T1000 (cell line): ENCODE results near the gene PHC2.

Source experiments
- DNase-seq: peaks from one replicate; lab custom pipeline; 2025; ENCODE audit warnings: mixed read lengths; lab: John Stamatoyannopoulos, UW

Gene PHC2

DNA sequence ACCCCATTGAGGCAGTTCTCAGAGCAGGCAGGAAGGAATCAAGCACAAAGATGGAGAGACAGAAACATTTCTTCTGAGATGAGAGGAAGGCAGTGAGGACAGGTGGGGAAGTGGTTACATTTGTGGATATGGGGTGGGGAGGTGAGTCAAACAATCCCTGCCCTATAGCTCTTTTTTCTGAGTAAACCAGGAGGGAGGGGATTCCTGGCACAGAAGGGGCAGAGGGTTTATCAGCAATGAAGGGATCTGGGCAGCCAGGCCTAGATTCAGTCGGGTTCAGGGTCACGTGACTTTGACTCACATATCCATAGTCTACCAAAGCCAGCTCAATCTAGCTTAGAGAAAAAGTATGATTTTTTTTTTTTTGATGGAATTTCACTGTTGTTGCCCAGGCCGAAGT lies 15.7 kb upstream of the PHC2 start:
- DNase-seq = no peak

DNA sequence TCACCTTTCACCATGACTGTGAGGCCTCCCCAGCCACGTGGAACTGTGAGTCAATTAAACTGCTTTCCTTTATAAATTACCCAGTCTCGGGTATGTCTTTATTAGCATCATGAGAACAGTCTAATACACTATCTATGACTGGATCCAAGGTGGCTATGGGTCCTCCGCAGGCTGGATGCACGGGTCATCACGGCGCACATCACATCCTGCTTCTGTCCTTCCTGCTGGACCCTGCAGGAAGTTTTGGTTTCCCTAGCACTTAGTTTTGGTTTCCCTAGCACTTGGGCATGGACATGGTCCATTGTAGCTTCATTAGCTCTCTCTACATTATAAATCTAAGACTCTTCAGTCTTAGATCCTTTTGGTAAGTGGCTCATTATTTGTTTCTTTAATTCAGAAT lies 14.2 kb upstream of the PHC2 start:
- no peak for DNase-seq

DNA sequence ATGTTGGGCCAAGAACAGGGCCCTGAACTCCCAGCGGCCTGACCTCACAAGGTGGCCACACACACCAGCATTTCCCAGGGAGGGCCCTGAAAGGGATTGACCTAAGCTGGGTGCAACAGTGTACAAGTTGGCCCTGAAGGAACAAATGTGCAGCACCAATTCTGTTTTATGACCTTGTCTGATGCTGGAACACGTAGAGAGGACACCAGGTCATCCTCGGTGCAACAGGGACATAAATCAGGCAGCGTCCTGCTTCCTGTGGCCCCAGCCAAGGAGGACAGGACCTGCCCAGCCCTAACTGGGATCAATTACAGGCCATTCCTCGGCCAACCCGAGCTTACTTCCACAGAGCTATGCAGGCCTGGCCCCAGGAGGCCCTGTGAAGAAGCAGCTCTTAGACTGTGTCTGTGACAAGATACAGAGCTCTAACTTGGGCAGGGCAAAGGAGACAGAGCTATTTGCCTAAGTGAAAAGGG lies 12.8 kb upstream of the PHC2 start:
- no peak for DNase-seq

DNA sequence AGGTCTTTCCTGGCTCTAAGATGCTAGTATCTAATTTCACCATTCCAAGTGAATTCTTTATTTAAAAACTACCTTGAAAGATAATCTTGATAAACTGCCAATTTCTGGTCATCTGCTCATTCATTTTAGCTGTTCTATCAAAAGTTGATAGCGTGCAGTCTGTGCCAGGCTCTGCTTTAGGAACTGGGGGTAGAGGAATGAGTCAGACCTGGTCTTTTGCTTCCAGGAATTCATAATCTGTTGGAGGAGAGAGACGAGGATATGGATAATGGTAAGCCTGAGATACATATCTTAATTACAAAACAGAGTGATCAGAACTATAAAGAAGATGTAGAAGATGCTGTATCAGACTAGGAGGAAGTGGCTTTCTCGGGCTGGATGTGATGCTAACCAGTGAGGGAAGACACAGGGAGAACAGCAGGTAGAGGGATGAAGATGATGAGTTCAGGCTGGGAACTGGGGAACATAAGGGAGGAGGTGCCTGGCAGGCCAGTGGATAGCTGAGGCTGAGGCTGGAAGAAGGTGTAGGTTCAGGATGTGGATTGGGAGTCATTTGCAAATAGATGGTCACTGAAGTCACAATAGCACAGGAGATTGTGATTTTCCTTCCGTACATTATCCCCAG lies 12.3 kb upstream of the PHC2 start:
- no peak for DNase-seq

DNA sequence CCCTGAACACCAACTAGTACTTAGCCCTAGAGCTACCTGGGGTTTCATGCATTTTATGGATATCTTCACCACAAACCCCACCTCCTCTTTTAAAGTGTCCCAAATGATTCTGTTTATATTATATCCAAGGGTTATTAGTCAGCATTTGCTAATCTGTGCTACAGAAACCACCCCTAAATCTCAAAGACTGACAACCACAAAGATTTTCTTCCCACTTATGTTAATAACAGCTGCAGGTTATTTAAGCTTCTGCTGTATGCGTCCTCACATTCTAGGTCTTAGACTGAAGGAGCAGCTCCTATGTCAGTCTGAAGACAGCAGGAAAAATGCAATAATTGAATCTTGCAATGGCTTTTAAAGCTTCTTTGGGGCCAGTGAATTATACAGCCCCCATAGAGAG lies 11.2 kb upstream of the PHC2 start:
- DNase-seq = no peak

DNA sequence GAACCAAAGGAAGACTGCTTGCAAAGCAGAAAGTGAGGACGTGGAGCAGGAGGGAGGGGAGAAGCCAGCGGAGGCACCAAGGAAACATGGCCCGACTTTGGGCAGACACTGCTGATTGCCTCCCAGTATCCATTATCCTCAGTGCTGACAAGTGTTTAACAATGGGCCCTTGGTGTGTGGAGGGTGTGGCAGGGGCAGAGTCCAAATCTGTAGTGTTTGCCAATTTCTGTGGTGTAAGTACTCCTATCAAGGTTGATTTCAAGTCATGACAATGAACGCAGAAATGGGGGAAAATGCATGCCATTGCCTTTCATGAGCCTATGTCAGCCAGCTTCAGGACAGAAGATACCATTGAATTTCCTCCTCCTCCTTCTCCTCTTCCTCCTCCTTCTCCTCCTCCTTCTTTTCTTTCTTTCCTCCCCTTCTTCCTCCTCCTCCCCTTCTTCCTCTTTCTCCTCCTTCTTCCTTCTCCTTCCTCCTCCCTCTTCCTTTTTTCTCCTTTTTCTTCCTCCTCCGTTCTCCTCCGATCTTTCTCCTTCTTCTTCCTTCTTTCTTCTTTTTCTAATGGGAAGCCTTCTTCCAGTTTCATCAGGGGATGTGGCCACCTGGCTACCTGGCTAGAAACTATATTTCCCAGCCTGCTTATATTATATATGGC lies 10.3 kb upstream of the PHC2 start:
- DNase-seq = no peak

DNA sequence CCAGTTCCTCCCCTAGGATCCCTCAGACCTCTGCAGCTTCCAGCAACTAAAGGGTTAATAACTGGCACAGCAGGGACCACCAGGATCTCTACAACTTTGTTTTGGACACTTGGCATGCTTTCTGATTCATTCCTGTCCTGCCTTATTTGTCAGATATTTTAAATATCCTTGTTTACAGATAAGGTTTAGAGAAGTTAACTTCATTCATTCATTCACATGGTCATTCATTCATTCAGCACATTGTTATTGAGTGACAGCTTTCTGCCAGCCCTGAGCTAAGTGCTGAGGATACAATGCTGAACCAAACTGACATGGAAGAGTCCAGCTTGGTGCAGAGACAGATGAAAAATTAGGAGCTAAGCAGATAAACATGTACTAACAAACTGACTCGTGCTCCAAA lies 8.8 kb upstream of the PHC2 start:
- no peak for DNase-seq

DNA sequence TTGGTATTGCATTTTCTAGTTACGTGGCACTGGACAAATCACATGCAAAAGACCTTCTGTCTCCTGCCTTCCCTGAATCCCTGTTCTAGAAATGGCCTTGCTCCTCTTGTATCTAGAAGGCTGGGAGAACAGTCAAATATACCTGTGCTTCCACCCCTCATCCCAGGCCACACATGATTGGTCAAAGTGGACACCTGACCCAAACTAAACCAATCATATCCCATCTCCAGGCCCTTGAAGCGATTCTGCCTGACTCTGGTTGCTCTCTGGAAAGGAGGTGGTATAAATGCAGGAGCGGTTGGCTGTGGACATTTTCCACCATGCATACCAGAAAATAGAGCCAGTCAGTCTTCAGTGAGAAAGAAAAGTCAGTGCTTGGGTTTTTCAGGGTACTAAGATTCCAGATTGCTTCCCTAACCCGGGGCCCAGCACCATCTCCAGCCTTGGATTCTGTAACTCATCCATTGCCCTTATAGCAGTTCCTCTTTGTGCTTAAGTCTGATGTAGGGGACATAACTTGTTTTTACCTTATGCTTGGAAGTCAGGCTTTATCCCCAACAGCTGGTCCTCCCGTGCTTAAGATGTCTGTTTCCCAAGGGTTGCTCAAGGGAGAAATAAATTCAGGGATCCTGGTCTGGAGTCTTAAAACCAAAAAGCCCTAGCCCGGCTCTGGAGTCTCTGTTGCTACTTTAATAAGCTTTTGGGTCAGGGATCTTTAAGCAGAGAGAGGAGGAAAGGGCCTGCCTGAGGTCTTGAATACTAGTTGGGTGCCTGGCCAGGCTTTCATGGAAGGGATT lies 7.7 kb upstream of the PHC2 start:
- DNase-seq = no peak

DNA sequence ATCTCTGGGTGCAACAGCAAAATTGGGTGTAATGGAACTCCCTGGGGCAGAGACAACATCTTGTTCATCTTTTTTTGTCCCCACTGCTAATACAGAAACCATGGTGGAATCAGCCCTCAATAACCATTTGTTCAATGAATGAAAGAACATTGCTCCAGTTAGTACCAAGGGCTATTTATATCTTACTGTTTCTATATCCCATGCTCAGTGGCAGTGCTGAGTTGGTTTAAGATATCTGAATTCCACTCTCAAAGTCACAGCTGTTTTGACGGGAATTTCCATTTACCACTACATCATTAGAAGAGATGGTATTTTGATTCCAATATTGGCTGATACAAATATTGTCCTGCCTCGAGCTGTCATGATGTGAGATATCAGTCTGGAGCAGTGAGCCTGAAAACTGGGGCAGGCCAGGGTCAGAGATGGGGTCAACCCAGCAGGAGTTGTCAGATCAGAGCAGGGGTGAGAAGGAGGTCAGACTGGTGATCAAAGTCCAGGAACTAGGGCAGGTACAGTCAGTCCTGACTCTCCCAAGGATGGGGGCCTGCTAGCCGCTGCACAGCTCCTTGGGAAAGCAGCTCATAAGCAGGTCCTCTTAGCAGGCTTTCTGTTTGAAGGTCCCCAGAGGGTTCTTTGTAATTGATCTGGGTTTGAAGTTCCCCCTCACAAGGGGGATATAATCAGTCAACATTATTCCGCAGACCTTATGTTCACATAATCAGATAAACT lies 5.8 kb upstream of the PHC2 start:
- no peak for DNase-seq

DNA sequence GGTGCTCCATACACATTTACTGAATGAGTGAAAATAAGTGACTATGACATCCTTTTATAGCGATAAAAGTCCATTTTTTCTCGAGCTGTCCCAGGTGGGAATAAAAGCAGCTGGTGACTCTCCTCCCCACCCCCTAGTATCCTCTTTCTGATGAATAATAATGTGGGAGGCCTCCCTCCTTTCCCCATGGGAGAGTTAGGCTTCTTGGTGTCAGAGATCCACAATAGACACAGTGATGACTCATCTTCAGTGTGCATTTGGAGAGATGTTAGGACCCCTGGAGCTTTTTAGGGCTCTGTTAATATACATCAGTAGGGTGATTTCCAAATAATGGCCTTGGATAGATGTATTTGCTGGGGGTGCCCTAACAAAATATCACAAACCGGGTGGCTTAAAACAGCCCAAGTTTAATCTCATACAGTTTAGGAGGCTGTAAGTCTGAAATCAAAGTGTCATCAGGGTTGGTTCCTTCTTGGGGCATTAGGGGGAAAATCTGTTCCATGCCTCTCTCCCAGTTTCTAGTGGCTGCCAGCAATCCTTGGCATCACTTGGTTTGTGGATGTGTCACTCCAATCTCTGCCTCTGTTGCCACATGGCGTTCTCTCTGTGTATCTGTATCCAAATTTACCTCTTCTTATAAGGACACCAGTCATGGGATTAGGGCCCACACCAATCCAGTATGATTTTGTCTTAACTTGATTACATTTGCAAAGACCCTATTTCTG lies 4.4 kb upstream of the PHC2 start:
- DNase-seq = peak; percentile 38

DNA sequence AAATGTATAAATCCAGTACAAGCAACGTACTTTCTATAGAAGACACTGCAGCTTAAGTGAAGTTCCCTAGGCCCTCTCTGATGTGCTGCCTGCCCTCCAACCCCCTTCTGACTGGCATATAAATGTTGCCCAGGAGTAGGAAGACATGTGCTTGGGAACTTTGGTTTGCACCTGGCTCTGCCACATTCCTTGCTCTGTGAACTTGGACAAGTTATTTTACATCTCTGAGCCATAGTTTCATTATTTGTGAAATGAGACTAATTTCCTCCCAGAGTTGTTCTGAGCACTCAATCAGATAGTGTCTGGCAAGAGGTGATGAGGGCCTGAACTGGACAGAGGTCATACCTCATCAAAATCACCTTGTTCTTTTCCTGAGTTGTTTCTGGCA lies 3.5 kb upstream of the PHC2 start:
- no peak for DNase-seq

DNA sequence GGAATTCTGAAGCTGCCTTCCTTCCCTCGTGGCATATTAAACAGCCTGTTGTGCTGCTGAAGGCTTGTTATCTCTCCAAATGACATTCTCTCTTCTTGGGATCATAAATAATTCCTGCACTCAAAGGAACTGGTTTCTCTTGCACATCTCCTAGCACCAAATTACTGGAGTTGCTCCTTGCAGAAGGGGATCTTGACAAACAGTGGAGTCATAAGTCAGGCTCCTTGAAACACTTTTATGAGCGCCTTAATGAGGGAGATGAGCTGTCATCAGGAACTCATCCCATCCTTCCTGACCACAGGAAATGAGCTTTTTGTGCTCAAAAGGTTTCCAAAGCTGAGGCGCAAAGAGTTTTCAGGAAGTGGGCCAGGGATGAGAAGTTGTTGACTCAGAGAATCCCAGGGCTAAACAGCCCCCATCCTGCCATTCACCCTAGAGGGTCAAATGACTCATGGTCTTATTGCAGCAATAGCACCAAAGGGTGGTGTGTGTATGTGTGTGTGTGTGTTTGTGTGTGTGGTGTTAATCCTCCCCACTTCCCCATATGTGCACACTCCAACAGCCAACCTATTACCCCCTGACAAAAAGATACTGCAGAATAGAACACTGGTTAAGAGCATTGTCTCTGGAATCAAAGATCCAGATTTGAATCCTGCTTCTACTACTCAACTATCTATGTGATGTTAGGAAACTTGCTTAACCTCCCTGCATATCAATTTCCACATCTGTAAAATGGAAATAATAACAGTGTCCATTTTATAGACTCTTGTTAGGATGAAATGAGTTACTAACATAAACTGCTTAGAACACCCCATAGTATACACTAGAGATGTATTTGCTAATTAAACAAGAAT lies 2.8 kb upstream of the PHC2 start:
- peak; percentile 86 for DNase-seq

DNA sequence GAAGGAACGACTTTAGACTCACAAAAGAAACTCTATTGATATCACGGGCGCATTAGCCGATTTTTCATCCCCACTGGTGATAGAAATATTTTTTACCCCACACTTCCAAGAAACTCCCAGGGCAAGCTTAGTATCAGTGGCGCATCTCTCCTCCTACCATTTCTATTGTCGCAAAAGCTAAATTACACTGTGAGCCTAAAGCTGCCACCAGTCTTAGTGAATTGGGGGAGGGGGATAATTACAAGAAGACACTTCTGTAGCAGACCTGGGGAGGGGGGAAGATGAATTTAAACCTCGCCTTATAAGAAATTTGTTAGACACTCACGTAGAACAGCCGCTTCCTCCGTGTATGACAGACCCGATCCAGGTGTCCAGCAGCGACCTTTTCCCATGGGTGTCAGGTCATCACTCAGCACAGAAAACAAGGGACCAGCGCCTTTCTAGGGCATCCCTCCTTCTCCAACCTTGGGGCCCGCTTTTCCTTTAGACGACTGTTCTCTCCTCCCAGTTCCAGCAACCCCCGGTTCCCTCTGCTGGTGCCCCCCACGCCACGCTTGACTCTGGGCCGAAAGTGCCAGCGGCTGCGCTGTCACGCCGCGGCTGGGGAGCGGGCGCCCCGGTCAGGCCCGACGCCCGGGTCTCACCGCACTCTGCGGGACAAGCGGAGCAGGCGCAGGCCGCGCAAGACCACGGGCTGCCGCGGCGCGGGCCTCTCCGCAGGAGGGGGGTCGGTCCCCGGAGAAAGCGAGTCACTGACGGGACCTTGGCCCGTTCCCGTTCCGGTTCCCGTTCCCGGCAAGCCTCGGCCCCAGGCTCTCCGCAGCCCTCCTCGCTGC lies 821 bp downstream of the PHC2 start:
- no peak for DNase-seq

DNA sequence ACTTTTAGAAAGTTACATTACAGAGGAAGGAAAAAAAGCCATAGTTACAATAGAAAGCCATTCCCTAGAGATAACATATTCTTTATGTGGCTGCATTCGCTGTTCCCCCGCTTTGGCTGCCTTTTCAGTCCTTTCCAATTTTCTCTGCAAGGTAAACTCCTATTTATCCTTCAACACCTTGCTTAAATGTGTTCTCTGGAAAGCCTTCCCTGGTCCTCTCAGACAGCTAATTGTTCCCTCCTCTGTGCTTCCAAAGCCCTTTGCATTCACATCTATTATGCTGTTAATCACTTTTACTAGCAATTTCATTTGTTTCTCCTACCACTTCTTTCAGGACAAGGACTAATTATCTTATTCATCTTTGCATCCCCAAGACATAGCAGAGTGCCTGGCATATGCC lies 1.6 kb downstream of the PHC2 start:
- DNase-seq = no peak

DNA sequence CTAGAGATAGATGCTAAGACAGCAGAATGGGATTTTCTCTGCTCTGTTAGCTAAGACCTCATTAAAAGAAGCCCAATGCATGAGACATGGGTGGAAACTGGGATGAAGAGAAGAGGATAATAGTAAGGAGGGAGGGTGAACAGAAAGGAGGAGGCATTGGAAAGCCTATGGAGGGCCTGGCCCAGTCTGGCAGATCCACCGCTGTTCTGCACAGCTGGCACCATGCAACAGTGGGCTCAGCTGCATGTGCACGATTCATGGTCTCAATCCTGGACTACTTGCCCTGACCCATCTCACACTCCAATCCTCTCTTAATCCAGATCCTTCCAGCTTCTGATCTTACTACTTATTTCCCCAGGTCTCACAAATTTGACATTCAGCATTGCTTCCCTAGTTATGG lies 2.2 kb downstream of the PHC2 start:
- DNase-seq = no peak

DNA sequence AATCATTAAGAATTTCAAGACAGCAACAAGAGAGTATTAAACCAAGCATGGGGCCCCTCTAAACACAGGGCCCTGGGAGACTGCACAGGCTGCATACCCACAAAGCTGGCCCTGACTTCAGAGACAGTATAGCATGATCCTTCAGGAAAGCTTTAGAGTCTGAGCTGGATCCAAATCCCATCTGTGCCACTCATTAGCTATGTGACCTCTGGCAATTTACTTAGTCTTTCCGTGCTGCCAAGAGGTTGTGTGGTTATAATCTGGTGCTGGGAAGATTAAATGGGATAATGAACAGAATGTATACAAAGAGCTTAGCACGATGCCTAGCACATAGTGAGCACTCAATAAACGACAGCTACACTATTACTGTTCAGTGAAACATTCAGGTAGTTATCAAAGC lies 4.0 kb downstream of the PHC2 start:
- DNase-seq = no peak

DNA sequence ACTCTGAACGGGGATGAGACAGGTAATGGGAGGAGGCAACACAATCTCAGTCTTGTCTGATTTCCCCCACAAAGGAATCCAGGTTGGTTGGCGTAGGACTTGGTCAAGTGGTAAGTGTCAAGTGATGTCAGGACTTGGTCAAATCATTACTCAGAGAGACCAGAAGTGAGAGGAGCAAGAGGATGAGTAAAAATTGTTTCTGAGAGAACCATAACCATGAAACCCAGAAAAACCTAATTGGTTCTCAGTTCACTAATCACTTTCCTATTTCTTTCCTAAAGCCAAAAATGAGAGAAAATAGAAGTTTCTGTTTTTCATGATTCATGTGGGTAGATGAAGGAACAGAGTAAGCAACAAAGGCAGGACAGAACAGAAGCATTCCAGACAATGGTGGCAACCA lies 5.0 kb downstream of the PHC2 start:
- DNase-seq = no peak

DNA sequence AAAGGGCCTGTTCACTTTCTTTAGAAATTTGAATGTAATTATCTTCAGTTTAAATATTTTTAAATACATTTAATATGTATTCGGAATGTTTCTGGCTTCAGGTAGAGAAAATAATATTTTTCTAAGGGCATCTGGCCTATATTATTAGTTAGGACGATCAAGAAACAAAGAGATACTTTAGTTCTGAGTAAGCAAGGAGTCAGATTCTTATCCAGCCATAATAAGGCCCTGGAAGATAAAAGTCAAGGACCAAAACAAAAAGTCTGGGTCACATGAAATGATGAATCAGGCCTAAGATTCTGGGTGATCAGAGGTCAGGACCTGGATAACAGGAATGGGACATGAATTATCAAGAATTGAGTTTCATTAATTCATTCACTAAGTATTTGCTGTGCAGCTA lies 6.3 kb downstream of the PHC2 start:
- no peak for DNase-seq

DNA sequence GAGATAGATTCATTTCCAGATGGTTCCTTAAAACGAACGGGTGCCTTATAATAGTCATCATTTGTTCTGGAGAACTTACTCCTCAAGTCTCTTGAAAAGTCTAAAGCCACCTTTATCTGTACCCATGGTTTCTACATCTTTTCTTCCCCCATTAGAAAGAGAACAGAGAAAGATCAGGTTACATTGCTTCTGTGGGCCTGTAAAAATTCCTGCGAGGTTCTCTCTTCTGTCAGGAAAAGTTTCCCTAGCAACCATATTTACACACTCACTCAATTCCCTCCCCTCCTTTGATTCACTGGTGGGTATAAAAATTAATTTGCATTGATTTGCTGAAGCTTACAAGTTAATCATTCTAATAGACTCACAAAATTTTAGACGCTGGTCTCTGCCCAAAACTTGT lies 6.7 kb downstream of the PHC2 start:
- no peak for DNase-seq
